HepG2 (cell line): ENCODE data around the gene GPX5. TPM values are rescaled to one million over a fixed set of nuclear protein-coding genes. Genes with fewer than 3 reads are reported as not detected.

ENCODE experiments used
- ATAC-seq: fragments of 200-7000 bp; cut with Tn5 transposase; 3 replicates; pipeline ENCODE4 v1.9.1; 2020; ENCODE audit warnings: mild to moderate bottlenecking, moderate library complexity
- BruUV-seq: library from RNA; stranded (reverse); fragments of 400-500 nt; replicated peaks from 2 replicates; lab custom pipeline; 2021; lab: Mats Ljungman, UMichigan
- CTCF ChIA-PET: fragments of 300-600 bp; formaldehyde crosslinking; extraction: SDS; loops from one replicate; lab custom pipeline; 2021; ENCODE audit warnings: low total read pairs, inconsistent platforms, low intra/inter-chr PET ratio; lab: Yijun Ruan, JAX
- POLR2A ChIA-PET: fragments of 350-600 bp; sonication (Branson Sonifier 250); formaldehyde crosslinking; loops from one replicate; lab custom pipeline; 2020; ENCODE audit warnings: antibody characterized with exemption, inconsistent platforms; lab: Yijun Ruan, JAX
- DNase-seq: peaks from one replicate; pipeline ENCODE4 v3.0.0-alpha.2; 2015; ENCODE audit warnings: low spot score
- FAIRE-seq: peaks from 3 replicates; lab custom pipeline; 2011; peaks lifted over from hg19 to GRCh38; lab: Jason Lieb, UNC
- H2AFZ ChIP-seq: one replicate; pipeline ENCODE4 v1.6.1; 2011; ENCODE audit warnings: low read length, inconsistent platforms
- H3K27ac ChIP-seq: fragments of 300-600 bp; 3 replicates; pipeline ENCODE4 v1.8.0; 2011; ENCODE audit warnings: mixed run types, mild to moderate bottlenecking, mixed read lengths, low read length, inconsistent platforms; ENCODE audit not compliant: insufficient read depth; ENCODE audit errors: extremely low read length
- H3K27me3 ChIP-seq, 2 experiments: fragments of 200-600 bp in 1 of 2; 2 replicates in 1 of 2; 3 replicates in 1 of 2; pipeline versions ENCODE4 v1.6.0 to v1.8.0; 2011; ENCODE audit warnings: low read length in 2 of 2, mild to moderate bottlenecking in 2 of 2, moderate library complexity in 2 of 2, inconsistent platforms in 1 of 2; ENCODE audit not compliant: insufficient read depth in 2 of 2, control insufficient read depth in 1 of 2
- H3K36me3 ChIP-seq, 2 experiments: fragments of 200-600 bp in 1 of 2; replicated peaks in 1 of 2; 2 replicates in 1 of 2; 3 replicates in 1 of 2; pipeline versions ENCODE4 v1.5.1 to v1.8.0; 2011; ENCODE audit warnings: low read length in 2 of 2, inconsistent platforms in 1 of 2; ENCODE audit not compliant: insufficient read depth in 2 of 2, control insufficient read depth in 1 of 2
- H3K4me1 ChIP-seq: 2 replicates; pipeline ENCODE4 v1.5.1; 2012; ENCODE audit warnings: low read length, inconsistent platforms; ENCODE audit not compliant: insufficient read depth
- H3K4me2 ChIP-seq: 2 replicates; pipeline ENCODE4 v1.6.0; 2011; ENCODE audit warnings: low read depth, low read length, inconsistent platforms
- H3K4me3 ChIP-seq, 3 experiments: fragments of 200-600 bp in 1 of 3; sonication (generic), shearing (Covaris generic) in 1 of 3; replicated peaks in 1 of 3; 2 replicates each; pipeline ENCODE4 v1.5.1; 2011 to 2016; ENCODE audit warnings: low read length in 3 of 3, inconsistent platforms in 2 of 3, low read depth in 2 of 3, mild to moderate bottlenecking in 2 of 3, control low read depth in 1 of 3, mixed read lengths in 1 of 3; ENCODE audit not compliant: insufficient read depth in 1 of 3
- H3K79me2 ChIP-seq: one replicate; pipeline ENCODE4 v1.6.1; 2011; ENCODE audit warnings: low read length, inconsistent platforms; ENCODE audit not compliant: insufficient read depth
- H3K9ac ChIP-seq: 2 replicates; pipeline ENCODE4 v1.6.0; 2011; ENCODE audit warnings: mild to moderate bottlenecking, low read depth, low read length, inconsistent platforms; ENCODE audit not compliant: insufficient read depth
- H3K9me3 ChIP-seq: 2 replicates; pipeline ENCODE4 v1.5.1; 2012; ENCODE audit warnings: mild to moderate bottlenecking, low read length
- H4K20me1 ChIP-seq: 2 replicates; pipeline ENCODE4 v1.6.0; 2011; ENCODE audit warnings: inconsistent platforms, mild to moderate bottlenecking, low read length, moderate library complexity; ENCODE audit not compliant: insufficient read depth
- CTCF ChIP-seq: sonication (generic); formaldehyde crosslinking; IDR thresholded peaks from 2 replicates; pipeline ENCODE4 v1.5.0; 2020; ENCODE audit warnings: mild to moderate bottlenecking, missing genetic modification reagents, moderate library complexity
- HOMEZ ChIP-seq: IDR thresholded peaks from 2 replicates; pipeline ENCODE4 v1.6.1; 2016; ENCODE audit warnings: low read depth
- RBFOX2 ChIP-seq: fragments of 200-400 bp; formaldehyde crosslinking; IDR thresholded peaks from 2 replicates; pipeline ENCODE4 v1.6.1; 2017; ENCODE audit warnings: low read depth, mild to moderate bottlenecking, low read length
- SIN3B ChIP-seq: fragments of 150-350 bp; IDR thresholded peaks from 2 replicates; pipeline ENCODE4 v1.6.1; 2014; ENCODE audit warnings: low read length
- STAG1 ChIP-seq: sonication (generic); formaldehyde crosslinking; IDR thresholded peaks from 2 replicates; pipeline ENCODE4 v1.4.0; 2020; ENCODE audit warnings: missing genetic modification reagents
- THAP7 ChIP-seq: sonication (generic); formaldehyde crosslinking; IDR thresholded peaks from 2 replicates; pipeline ENCODE4 v1.8.1; 2023; ENCODE audit warnings: mild to moderate bottlenecking, missing genetic modification reagents
- TRIM22 ChIP-seq: fragments of 450-650 bp; IDR thresholded peaks from 2 replicates; pipeline ENCODE4 v1.6.1; 2017
- ZNF263 ChIP-seq: sonication (generic); formaldehyde crosslinking; IDR thresholded peaks from 2 replicates; pipeline ENCODE4 v1.4.0; 2020; ENCODE audit warnings: missing genetic modification reagents
- ZNF30 ChIP-seq: sonication (generic); formaldehyde crosslinking; IDR thresholded peaks from 2 replicates; pipeline ENCODE4 v1.5.0; 2020; ENCODE audit warnings: mild to moderate bottlenecking, missing genetic modification reagents
- ZNF543 ChIP-seq: sonication (generic); formaldehyde crosslinking; IDR thresholded peaks from 2 replicates; pipeline ENCODE4 v1.4.0; 2020; ENCODE audit warnings: mild to moderate bottlenecking, missing genetic modification reagents
- ZNF558 ChIP-seq: sonication (generic); formaldehyde crosslinking; IDR thresholded peaks from 2 replicates; pipeline ENCODE4 v1.9.0; 2022; ENCODE audit warnings: mild to moderate bottlenecking, missing genetic modification reagents, borderline replicate concordance
- ZNF615 ChIP-seq: sonication (generic); formaldehyde crosslinking; IDR thresholded peaks from 2 replicates; pipeline ENCODE4 v1.5.0; 2020; ENCODE audit warnings: mild to moderate bottlenecking, missing genetic modification reagents, borderline replicate concordance
- ZNF629 ChIP-seq: sonication (generic); formaldehyde crosslinking; conservative IDR thresholded peaks from 2 replicates; pipeline ENCODE4 v1.5.0; 2020; ENCODE audit warnings: missing genetic modification reagents
- WGBS: methylation state at CpG from one replicate; pipeline ENCODE4 v1.1.6; 2017; ENCODE audit warnings: low lambda C conversion rate; 5-methylcytosine and 5-hydroxymethylcytosine counted together
- in situ Hi-C: cut with HindIII; loops from 2 replicates; pipeline ENCODE4 v1.10.0; 2017; ENCODE audit warnings: low pct_unique_long_range_greater_than_20kb; ENCODE audit not compliant: extremely low pct_ligation_motif_present
- intact Hi-C: fragments of 100-400 bp; cut with micrococcal nuclease; formaldehyde crosslinking; loops from one replicate; pipeline ENCODE4 v1.10.0; 2022; ENCODE audit not compliant: unreplicated experiment
- polyA plus RNA-seq, 8 experiments: library from polyadenylated mRNA; depleted of rRNA in 3 of 8; stranded (reverse) in 7 of 8; unstranded in 1 of 8; fragments of >200 nt; fragmentation: Illumina TruSeq in 4 of 8; extraction: Trizol in 4 of 8; gene quantifications; 2 replicates each; pipeline versions ENCODE4 v1.2.1 to v1.2.3, GENCODE V29; 2011 to 2016; ENCODE audit warnings: low read depth in 4 of 8, missing spikeins in 1 of 8, mixed read lengths in 1 of 8; ENCODE audit not compliant: insufficient read depth in 1 of 8
- total RNA-seq, 5 experiments: library from RNA; depleted of rRNA; stranded (reverse); fragments of >200 nt; fragmentation: Illumina TruSeq; extraction: Trizol; gene quantifications; 2 replicates each; pipeline ENCODE4 v1.2.3, GENCODE V29; 2016; ENCODE audit warnings: low read depth in 1 of 5

The GPX5 gene
- total and polyA plus RNA-seq, 2 of the 13 experiments (the other 11 are each of a cell fraction or from before 2014, with no cell fraction given), result not detected

GRCh38 chr6:28531479-28532128 lies 5.9 kb downstream of the GPX5 start:
- H4K20me1 ChIP-seq, result no peaks in the 10 kb centered on the region
- H3K9ac ChIP-seq, result no peak overlapping the region
- no peak overlapping the region for H3K4me3 ChIP-seq
- DNase-seq, result peak; percentile 18
- peak; percentile 52 for TF ChIP-seq CTCF (CRISPR knock-in tag)
- TF ChIP-seq THAP7 (CRISPR knock-in tag), result no peak
- no peak for TF ChIP-seq ZNF263 (CRISPR knock-in tag)
- TF ChIP-seq STAG1, result peak; percentile 43
- no peak for TF ChIP-seq ZNF543 (CRISPR knock-in tag)
- no peak for TF ChIP-seq TRIM22
- TF ChIP-seq RBFOX2, result no peak
- no peak for TF ChIP-seq SIN3B
- peak; percentile 61 for TF ChIP-seq ZNF629
- no peak for TF ChIP-seq ZNF615 (CRISPR knock-in tag)
- TF ChIP-seq ZNF558 (CRISPR knock-in tag), result no peak
- no peak for TF ChIP-seq HOMEZ (CRISPR knock-in tag)
- no peak for TF ChIP-seq ZNF30 (CRISPR knock-in tag)
- no peaks in the 10 kb centered on the region for H3K79me2 ChIP-seq
- no peaks in the 10 kb centered on the region for H3K4me1 ChIP-seq
- in situ Hi-C loops (no loop called here), intact Hi-C loops (loop anchor here (1.0 kb wide), 1 partner anchor 153 kb away; no protein-coding TSS in a partner anchor)
- H3K4me2 ChIP-seq, result no peak overlapping the region
- FAIRE-seq, result no peak
- 29% methylated on average over 7 of the region's 7 CpGs for WGBS
- H3K27ac ChIP-seq, result no peak overlapping the region
- peaks cover 0 to 4% of the 10 kb centered on the region in 2 experiments; a peak in 1 of 5 replicates for H3K27me3 ChIP-seq
- H2AFZ ChIP-seq, result no peak overlapping the region
- peak; percentile 46; the same call in 2 of the 3 replicates for ATAC-seq
- H3K36me3 ChIP-seq, result no peaks in the 10 kb centered on the region
- BruUV-seq, result no TSS peak
- CTCF ChIA-PET, result no interaction called here
- POLR2A ChIA-PET, result no interaction called here
- no peaks in the 10 kb centered on the region for H3K9me3 ChIP-seq
